22Rv1 (cell line): ENCODE measurements around the gene CCDC154.

Experiments
- H3K27ac ChIP-seq: fragments of 450-650 bp; 2 replicates; pipeline ENCODE4 v1.5.1; 2017
- CTCF ChIP-seq: fragments of 450-650 bp; IDR thresholded peaks from 2 replicates; pipeline ENCODE4 v1.5.1; 2017; ENCODE audit warnings: mild to moderate bottlenecking
- ZFX ChIP-seq: fragments of 450-650 bp; IDR thresholded peaks from 2 replicates; pipeline ENCODE4 v1.6.1; 2017; ENCODE audit warnings: antibody characterized with exemption, borderline replicate concordance

Gene CCDC154

GRCh38 chr16:1398826-1399581 lies 45.4 kb downstream of the CCDC154 start:
- no peak overlapping the region for H3K27ac ChIP-seq
- TF ChIP-seq ZFX (no peak), CTCF (no peak)

- TF ChIP-seq ZFX (no peak), CTCF (no peak)
- no peak overlapping the region for H3K27ac ChIP-seq
Observed at GRCh38 chr16:1398351-1398750, 46.0 kb downstream of the CCDC154 start.

GRCh38 chr16:1397779-1398178 lies 46.6 kb downstream of the CCDC154 start:
- no peak for TF ChIP-seq CTCF
- no peak for TF ChIP-seq ZFX
- H3K27ac ChIP-seq, result no peak overlapping the region

GRCh38 chr16:1395444-1396031 lies 48.8 kb downstream of the CCDC154 start:
- TF ChIP-seq ZFX, result no peak
- no peak for TF ChIP-seq CTCF

GRCh38 chr16:1394367-1394951 lies 49.9 kb downstream of the CCDC154 start:
- TF ChIP-seq ZFX (no peak), CTCF (no peak)
- H3K27ac ChIP-seq, result no peak overlapping the region

More at GRCh38 chr16:1395444-1396031, 48.8 kb downstream of the CCDC154 start:
- H3K27ac ChIP-seq, result no peak overlapping the region

- no peak overlapping the region for H3K27ac ChIP-seq
- no peak for TF ChIP-seq ZFX
- TF ChIP-seq CTCF, result no peak
Observed at GRCh38 chr16:1393613-1394176, 50.7 kb downstream of the CCDC154 start.
